SK-N-SH (cell line): ENCODE measurements around the gene MAML3. TPM values are rescaled to one million over a fixed set of nuclear protein-coding genes. Genes with fewer than 3 reads are reported as not detected.

ENCODE experiments used
- CTCF ChIA-PET: fragments of 300-600, 350-600 bp; formaldehyde crosslinking; extraction: SDS; loops from one replicate; lab custom pipeline; 2021; lab: Yijun Ruan, JAX
- POLR2A ChIA-PET: fragments of 350-600 bp; sonication (Branson Sonifier 250); formaldehyde crosslinking; extraction: SDS; loops from one replicate; lab custom pipeline; 2020; ENCODE audit warnings: antibody characterized with exemption, inconsistent platforms; lab: Yijun Ruan, JAX
- DNase-seq: peaks from one replicate; pipeline ENCODE4 v3.0.0; 2012
- H2AFZ ChIP-seq: fragments of 200-600 bp; sonication (generic); 2 replicates; pipeline ENCODE4 v1.8.1; 2016; ENCODE audit warnings: antibody characterized with exemption, mild to moderate bottlenecking, low read depth
- H3F3A ChIP-seq: fragments of 200-600 bp; sonication (generic); replicated peaks from 2 replicates; pipeline ENCODE3; 2016; ENCODE audit warnings: antibody characterized with exemption, mild to moderate bottlenecking; ENCODE audit not compliant: insufficient read depth
- H3K27ac ChIP-seq, 2 experiments: fragments of 200-500 bp in 1 of 2; fragments of 200-600 bp in 1 of 2; sonication (Bioruptor generic) in 1 of 2; sonication (generic), shearing (Covaris generic) in 1 of 2; 2 replicates each; pipeline versions ENCODE4 v1.5.1 to v1.6.1; 2014 to 2016; ENCODE audit warnings: low read depth in 2 of 2, inconsistent platforms in 1 of 2, low read length in 1 of 2, mild to moderate bottlenecking in 1 of 2, mixed read lengths in 1 of 2
- H3K27me3 ChIP-seq: fragments of 200-600 bp; sonication (generic), shearing (Covaris generic); 2 replicates; pipeline ENCODE4 v1.6.1; 2016; ENCODE audit warnings: mixed run types; ENCODE audit not compliant: insufficient read depth
- H3K36me3 ChIP-seq, 2 experiments: fragments of 200-500 bp in 1 of 2; fragments of 200-600 bp in 1 of 2; sonication (Bioruptor generic) in 1 of 2; sonication (generic) in 1 of 2; replicated peaks in 1 of 2; 2 replicates each; pipeline versions ENCODE3 to v1.5.1; 2014 to 2016; ENCODE audit warnings: low read length in 1 of 2, mild to moderate bottlenecking in 1 of 2; ENCODE audit not compliant: insufficient read depth in 2 of 2, control insufficient read depth in 1 of 2
- H3K4me1 ChIP-seq, 2 experiments: fragments of 200-500 bp in 1 of 2; fragments of 200-600 bp in 1 of 2; sonication (Bioruptor generic) in 1 of 2; sonication (generic), shearing (Covaris generic) in 1 of 2; 2 replicates each; pipeline versions ENCODE4 v1.5.1 to v1.6.1; 2014 to 2016; ENCODE audit warnings: low read depth in 1 of 2, low read length in 1 of 2, mixed run types in 1 of 2; ENCODE audit not compliant: insufficient read depth in 2 of 2, control insufficient read depth in 1 of 2
- H3K4me2 ChIP-seq: fragments of 200-600 bp; sonication (generic), shearing (Covaris generic); 2 replicates; pipeline ENCODE4 v1.6.1; 2017; ENCODE audit warnings: mixed run types
- H3K4me3 ChIP-seq, 2 experiments: fragments of 200-500 bp in 1 of 2; fragments of 200-600 bp in 1 of 2; sonication (Bioruptor generic) in 1 of 2; sonication (generic), shearing (Covaris generic) in 1 of 2; 2 replicates each; pipeline versions ENCODE4 v1.5.1 to v1.8.1; 2014 to 2016; ENCODE audit warnings: low read depth in 2 of 2, inconsistent platforms in 1 of 2, low read length in 1 of 2, mild to moderate bottlenecking in 1 of 2, mixed read lengths in 1 of 2, moderate library complexity in 1 of 2
- H3K79me2 ChIP-seq: fragments of 200-600 bp; sonication (generic); 2 replicates; pipeline ENCODE4 v1.8.1; 2017; ENCODE audit warnings: mild to moderate bottlenecking; ENCODE audit not compliant: insufficient read depth
- H3K9ac ChIP-seq: fragments of 200-600 bp; sonication (generic); 2 replicates; pipeline ENCODE4 v1.6.1; 2017; ENCODE audit warnings: mixed run types
- H3K9me2 ChIP-seq: fragments of 200-600 bp; sonication (generic); 2 replicates; pipeline ENCODE4 v1.6.1; 2017; ENCODE audit warnings: mixed run types
- H3K9me3 ChIP-seq: fragments of 200-600 bp; sonication (generic); 2 replicates; pipeline ENCODE4 v1.6.1; 2017; ENCODE audit warnings: mixed run types, mild to moderate bottlenecking, moderate library complexity
- H4K20me1 ChIP-seq: fragments of 200-600 bp; sonication (generic); 2 replicates; pipeline ENCODE4 v1.6.1; 2017; ENCODE audit warnings: mild to moderate bottlenecking, mixed run types; ENCODE audit not compliant: insufficient read depth
- CHD2 ChIP-seq: fragments of 150-350 bp; IDR thresholded peaks from 2 replicates; pipeline ENCODE4 v1.6.1; 2018; ENCODE audit warnings: low read length; ENCODE audit not compliant: partially characterized antibody
- EP300 ChIP-seq, 2 experiments: IDR thresholded peaks; 2 replicates each; pipeline versions ENCODE4 v1.4.0 to v1.6.1; 2012; ENCODE audit warnings: borderline replicate concordance in 1 of 2, low read depth in 1 of 2, low read length in 1 of 2
- FOSL2 ChIP-seq: IDR thresholded peaks from 2 replicates; pipeline ENCODE4 v1.4.0; 2012; ENCODE audit warnings: low read depth, mild to moderate bottlenecking, moderate library complexity, borderline replicate concordance
- FOXM1 ChIP-seq: IDR thresholded peaks from 2 replicates; pipeline ENCODE4 v1.4.0; 2012; ENCODE audit warnings: low read depth, mild to moderate bottlenecking
- GABPA ChIP-seq: IDR thresholded peaks from 2 replicates; pipeline ENCODE4 v1.4.0; 2012; ENCODE audit warnings: low read depth, mild to moderate bottlenecking
- JUND ChIP-seq: IDR thresholded peaks from 2 replicates; pipeline ENCODE4 v1.4.0; 2012
- MAX ChIP-seq: IDR thresholded peaks from 2 replicates; pipeline ENCODE4 v1.4.0; 2012; ENCODE audit warnings: low read depth
- MEF2A ChIP-seq: IDR thresholded peaks from 2 replicates; pipeline ENCODE4 v1.4.0; 2012; ENCODE audit warnings: low read depth, borderline replicate concordance
- MXI1 ChIP-seq: IDR thresholded peaks from 2 replicates; pipeline ENCODE4 v1.6.1; 2012; ENCODE audit warnings: mild to moderate bottlenecking, low read depth, low read length, improper control_type of control experiment
- NFIC ChIP-seq: IDR thresholded peaks from 2 replicates; pipeline ENCODE4 v1.4.0; 2012; ENCODE audit warnings: borderline replicate concordance
- NRF1 ChIP-seq: IDR thresholded peaks from 2 replicates; pipeline ENCODE4 v1.6.1; 2012; ENCODE audit warnings: low read depth, mild to moderate bottlenecking, low read length
- POLR2AphosphoS5 ChIP-seq: IDR thresholded peaks from 2 replicates; pipeline ENCODE4 v1.6.1; 2012; ENCODE audit warnings: low read depth, low read length
- RAD21 ChIP-seq: IDR thresholded peaks from 2 replicates; pipeline ENCODE4 v1.6.1; 2012; ENCODE audit warnings: mild to moderate bottlenecking, low read length
- RCOR1 ChIP-seq: fragments of 150-350 bp; IDR thresholded peaks from 2 replicates; pipeline ENCODE4 v1.6.1; 2017; ENCODE audit warnings: antibody characterized with exemption, low read length
- SIN3A ChIP-seq: IDR thresholded peaks from 2 replicates; pipeline ENCODE4 v1.6.1; 2012; ENCODE audit warnings: low read depth, mild to moderate bottlenecking, low read length, moderate library complexity, borderline replicate concordance
- SMC3 ChIP-seq: IDR thresholded peaks from 2 replicates; pipeline ENCODE4 v1.6.1; 2012; ENCODE audit warnings: low read depth, low read length, improper control_type of control experiment
- TAF1 ChIP-seq: IDR thresholded peaks from 2 replicates; pipeline ENCODE4 v1.6.1; 2012; ENCODE audit warnings: low read depth, mild to moderate bottlenecking, low read length, moderate library complexity, borderline replicate concordance
- USF1 ChIP-seq: IDR thresholded peaks from 2 replicates; pipeline ENCODE4 v1.4.0; 2012; ENCODE audit warnings: low read depth, borderline replicate concordance
- WGBS: methylation state at CpG from one replicate; pipeline ENCODE4 v1.1.6; 2017; ENCODE audit warnings: low lambda C conversion rate; 5-methylcytosine and 5-hydroxymethylcytosine counted together
- polyA plus RNA-seq, 3 experiments: library from polyadenylated mRNA; depleted of rRNA; stranded (reverse); fragments of >200 nt; gene quantifications; 2 replicates each; pipeline ENCODE4 v1.2.3, GENCODE V29; 2012
- TF ChIP-seq, protein P1 (sequence below): fragments of 200-600 bp; sonication (generic); IDR thresholded peaks from 2 replicates; pipeline ENCODE4 v1.6.1; 2017; ENCODE audit warnings: antibody characterized with exemption, mild to moderate bottlenecking, moderate library complexity
- TF ChIP-seq, protein P2 (sequence below): IDR thresholded peaks from 2 replicates; pipeline ENCODE4 v1.6.1; 2012; ENCODE audit warnings: mild to moderate bottlenecking, low read depth, low read length, moderate library complexity

Gene MAML3
- polyA plus RNA-seq, 1 of the 3 experiments (the other 2 are of a cell fraction): 5.3 TPM

DNA sequence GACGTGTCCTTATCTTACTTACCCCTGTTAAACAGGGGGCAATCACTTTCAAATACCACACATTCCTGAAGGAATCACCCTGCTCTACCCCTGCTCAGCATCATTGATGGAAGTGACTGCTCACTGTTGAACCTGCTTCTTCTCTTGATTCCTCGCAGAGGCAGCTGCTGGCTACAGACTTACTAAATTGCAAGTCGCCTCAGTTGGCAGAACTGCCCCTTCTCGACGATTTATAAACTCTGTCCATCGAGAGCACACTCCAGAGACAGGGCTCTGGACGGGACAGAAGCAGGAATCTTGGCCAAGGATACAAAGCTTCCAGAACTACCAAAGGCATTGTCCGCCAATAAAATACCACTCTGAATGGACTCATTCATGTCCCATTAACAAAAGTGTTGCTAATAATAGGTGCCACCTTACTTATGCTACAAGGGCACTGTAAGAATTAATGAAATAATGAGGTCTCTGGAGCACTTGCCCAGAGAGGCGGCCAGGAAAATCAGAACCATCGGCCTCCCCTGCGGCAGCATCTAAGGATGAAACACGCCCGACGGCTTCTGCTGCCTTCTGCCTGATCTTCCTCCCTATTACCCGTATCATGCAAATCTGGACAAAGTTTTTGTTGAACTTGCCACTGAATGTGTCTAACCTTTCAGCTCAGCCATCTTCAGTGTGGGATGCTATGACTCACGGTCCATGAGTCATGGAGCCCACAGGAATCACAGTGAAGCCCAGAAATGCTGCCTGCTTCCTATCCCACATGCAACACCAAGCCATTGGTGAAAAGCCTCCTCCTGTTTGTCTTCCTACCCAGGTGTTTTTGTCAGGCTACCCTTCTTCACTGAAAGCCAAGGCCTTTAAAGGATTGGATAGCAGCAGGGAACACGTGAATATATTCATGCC is 164.9 kb downstream of the MAML3 start (continued):
- TF ChIP-seq NFIC (peak; percentile 44; the same call in 1 of the 2 replicates), POLR2AphosphoS5 (peak; percentile 74), MAX (peak; percentile 70; the same call in 1 of the 2 replicates), FOXM1 (no peak)

- H3K27ac ChIP-seq: peak overlapping the region in 1 of 2 experiments; percentile 81; a peak in 2 of 4 replicates
- DNase-seq: no peak
- WGBS: 83% methylated on average over 7 of the region's 7 CpGs
- no peak overlapping the region for H2AFZ ChIP-seq
- no peak overlapping the region for H3K4me2 ChIP-seq
- no peaks in the 10 kb centered on the region for H3K27me3 ChIP-seq
- no peaks in the 10 kb centered on the region for H4K20me1 ChIP-seq
- ChIA-PET CTCF (no interaction called here), POLR2A (no interaction called here)
- no peaks in the 10 kb centered on the region for H3K9me3 ChIP-seq
- TF ChIP-seq SIN3A (no peak), RAD21 (no peak), FOSL2 (no peak), MXI1 (no peak), NFIC (no peak), RCOR1 (no peak), NRF1 (no peak), MAX (no peak), GABPA (no peak), SMC3 (no peak), JUND (no peak), MEF2A (no peak), TAF1 (no peak), USF1 (no peak), CHD2 (no peak), EP300 (IDR thresholded peaks at IDR 0.05; ENCODE audit: borderline replicate concordance in 1 of 2, low read depth in 1 of 2, low read length in 1 of 2) (no peak)
- TF ChIP-seq, protein P1, sequence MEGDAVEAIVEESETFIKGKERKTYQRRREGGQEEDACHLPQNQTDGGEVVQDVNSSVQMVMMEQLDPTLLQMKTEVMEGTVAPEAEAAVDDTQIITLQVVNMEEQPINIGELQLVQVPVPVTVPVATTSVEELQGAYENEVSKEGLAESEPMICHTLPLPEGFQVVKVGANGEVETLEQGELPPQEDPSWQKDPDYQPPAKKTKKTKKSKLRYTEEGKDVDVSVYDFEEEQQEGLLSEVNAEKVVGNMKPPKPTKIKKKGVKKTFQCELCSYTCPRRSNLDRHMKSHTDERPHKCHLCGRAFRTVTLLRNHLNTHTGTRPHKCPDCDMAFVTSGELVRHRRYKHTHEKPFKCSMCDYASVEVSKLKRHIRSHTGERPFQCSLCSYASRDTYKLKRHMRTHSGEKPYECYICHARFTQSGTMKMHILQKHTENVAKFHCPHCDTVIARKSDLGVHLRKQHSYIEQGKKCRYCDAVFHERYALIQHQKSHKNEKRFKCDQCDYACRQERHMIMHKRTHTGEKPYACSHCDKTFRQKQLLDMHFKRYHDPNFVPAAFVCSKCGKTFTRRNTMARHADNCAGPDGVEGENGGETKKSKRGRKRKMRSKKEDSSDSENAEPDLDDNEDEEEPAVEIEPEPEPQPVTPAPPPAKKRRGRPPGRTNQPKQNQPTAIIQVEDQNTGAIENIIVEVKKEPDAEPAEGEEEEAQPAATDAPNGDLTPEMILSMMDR: no peak
- TF ChIP-seq, protein P2, sequence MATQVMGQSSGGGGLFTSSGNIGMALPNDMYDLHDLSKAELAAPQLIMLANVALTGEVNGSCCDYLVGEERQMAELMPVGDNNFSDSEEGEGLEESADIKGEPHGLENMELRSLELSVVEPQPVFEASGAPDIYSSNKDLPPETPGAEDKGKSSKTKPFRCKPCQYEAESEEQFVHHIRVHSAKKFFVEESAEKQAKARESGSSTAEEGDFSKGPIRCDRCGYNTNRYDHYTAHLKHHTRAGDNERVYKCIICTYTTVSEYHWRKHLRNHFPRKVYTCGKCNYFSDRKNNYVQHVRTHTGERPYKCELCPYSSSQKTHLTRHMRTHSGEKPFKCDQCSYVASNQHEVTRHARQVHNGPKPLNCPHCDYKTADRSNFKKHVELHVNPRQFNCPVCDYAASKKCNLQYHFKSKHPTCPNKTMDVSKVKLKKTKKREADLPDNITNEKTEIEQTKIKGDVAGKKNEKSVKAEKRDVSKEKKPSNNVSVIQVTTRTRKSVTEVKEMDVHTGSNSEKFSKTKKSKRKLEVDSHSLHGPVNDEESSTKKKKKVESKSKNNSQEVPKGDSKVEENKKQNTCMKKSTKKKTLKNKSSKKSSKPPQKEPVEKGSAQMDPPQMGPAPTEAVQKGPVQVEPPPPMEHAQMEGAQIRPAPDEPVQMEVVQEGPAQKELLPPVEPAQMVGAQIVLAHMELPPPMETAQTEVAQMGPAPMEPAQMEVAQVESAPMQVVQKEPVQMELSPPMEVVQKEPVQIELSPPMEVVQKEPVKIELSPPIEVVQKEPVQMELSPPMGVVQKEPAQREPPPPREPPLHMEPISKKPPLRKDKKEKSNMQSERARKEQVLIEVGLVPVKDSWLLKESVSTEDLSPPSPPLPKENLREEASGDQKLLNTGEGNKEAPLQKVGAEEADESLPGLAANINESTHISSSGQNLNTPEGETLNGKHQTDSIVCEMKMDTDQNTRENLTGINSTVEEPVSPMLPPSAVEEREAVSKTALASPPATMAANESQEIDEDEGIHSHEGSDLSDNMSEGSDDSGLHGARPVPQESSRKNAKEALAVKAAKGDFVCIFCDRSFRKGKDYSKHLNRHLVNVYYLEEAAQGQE: no peak
- H3K79me2 ChIP-seq: no peaks in the 10 kb centered on the region
- no peak overlapping the region for H3K9ac ChIP-seq
- H3F3A ChIP-seq: no peaks in the 10 kb centered on the region
- no peaks in the 10 kb centered on the region for H3K9me2 ChIP-seq
- no peak overlapping the region for H3K4me3 ChIP-seq
- no peaks in the 10 kb centered on the region for H3K36me3 ChIP-seq
- peaks cover 9 to 28% of the 10 kb centered on the region in 2 experiments; a peak in 2 of 4 replicates for H3K4me1 ChIP-seq
Measured at GRCh38 chr4:139987502-139987850, 166.5 kb downstream of the MAML3 start.
